OCI-LY3 (cell line): Measurements from ENCODE around the gene DRC1.

Experiments used
- H2AFZ ChIP-seq: fragments of 200-600, 300-600 bp; shearing (Covaris generic); 2 replicates; pipeline ENCODE4 v1.6.0; 2014; ENCODE audit warnings: antibody characterized with exemption, low read depth, low read length
- H3K27ac ChIP-seq: fragments of 200-600, 300-600 bp; sonication (generic); 2 replicates; pipeline ENCODE4 v1.5.1; 2014; ENCODE audit warnings: mild to moderate bottlenecking, low read length, moderate library complexity, mixed read lengths
- H3K27me3 ChIP-seq: fragments of 200-600, 300-600 bp; sonication (generic); 2 replicates; pipeline ENCODE4 v1.6.1; 2014; ENCODE audit warnings: low read depth, low read length, mixed read lengths
- H3K36me3 ChIP-seq: fragments of 200-600, 300-600 bp; sonication (generic); replicated peaks from 2 replicates; pipeline ENCODE3; 2014; ENCODE audit warnings: low read depth, low read length, mixed read lengths
- H3K4me1 ChIP-seq: fragments of 300-600, 200-600 bp; sonication (generic); 2 replicates; pipeline ENCODE4 v1.6.1; 2014; ENCODE audit warnings: low read length, mixed read lengths
- H3K4me2 ChIP-seq: fragments of 200-600, 300-600 bp; sonication (generic); 2 replicates; pipeline ENCODE4 v1.6.1; 2014; ENCODE audit warnings: low read length, mixed read lengths
- H3K4me3 ChIP-seq: fragments of 300-600, 200-600 bp; sonication (generic); 2 replicates; pipeline ENCODE4 v1.5.1; 2014; ENCODE audit warnings: antibody characterized with exemption, mild to moderate bottlenecking, low read length, moderate library complexity
- H3K79me2 ChIP-seq: fragments of 300-600, 200-600 bp; shearing (Covaris generic); 2 replicates; pipeline ENCODE4 v1.6.1; 2014; ENCODE audit warnings: mild to moderate bottlenecking, low read length, mixed read lengths
- H3K9ac ChIP-seq: fragments of 300-600, 200-600 bp; shearing (Covaris generic); 2 replicates; pipeline ENCODE4 v1.6.0; 2014; ENCODE audit warnings: mild to moderate bottlenecking, low read length, moderate library complexity
- H3K9me3 ChIP-seq: fragments of 200-600, 300-600 bp; shearing (Covaris generic); 2 replicates; pipeline ENCODE4 v1.6.1; 2014; ENCODE audit warnings: low read length, mixed read lengths; ENCODE audit not compliant: insufficient read depth
- H4K20me1 ChIP-seq: fragments of 200-600, 300-600 bp; sonication (generic); 2 replicates; pipeline ENCODE4 v1.6.1; 2016; ENCODE audit warnings: low read length, mixed read lengths; ENCODE audit not compliant: insufficient read depth
- CTCF ChIP-seq: fragments of 200-600, 300-600 bp; sonication (generic); IDR thresholded peaks from 2 replicates; pipeline ENCODE4 v1.5.1; 2014; ENCODE audit warnings: antibody characterized with exemption, low read length, low read depth
- EZH2phosphoT487 ChIP-seq: fragments of 200-600 bp; shearing (Covaris generic); IDR thresholded peaks from 2 replicates; pipeline ENCODE4 v1.6.1; 2018; ENCODE audit warnings: antibody characterized with exemption, mixed run types, low read depth

The DRC1 gene

GRCh38 chr2:26432363-26432762, 30.6 kb downstream of the DRC1 start:
- H3K79me2 ChIP-seq, result no peaks in the 10 kb centered on the region
- H3K4me3 ChIP-seq, result no peak overlapping the region
- H2AFZ ChIP-seq, result no peak overlapping the region
- no peaks in the 10 kb centered on the region for H3K9me3 ChIP-seq
- H3K4me2 ChIP-seq, result no peak overlapping the region
- H3K9ac ChIP-seq, result no peak overlapping the region
- TF ChIP-seq CTCF (no peak), EZH2phosphoT487 (no peak)
- H3K27ac ChIP-seq, result no peak overlapping the region
- no peaks in the 10 kb centered on the region for H3K36me3 ChIP-seq
- no peaks in the 10 kb centered on the region for H3K4me1 ChIP-seq
- H3K27me3 ChIP-seq, result peaks cover 7% of the 10 kb centered on the region; the same call in 1 of the 2 replicates
- no peaks in the 10 kb centered on the region for H4K20me1 ChIP-seq

GRCh38 chr2:26432859-26433258, 31.1 kb downstream of the DRC1 start:
- Histone ChIP-seq H3K79me2 (no peaks in the 10 kb centered on the region), H3K9me3 (no peaks in the 10 kb centered on the region), H3K9ac (no peak overlapping the region), H3K27ac (no peak overlapping the region), H3K4me3 (no peak overlapping the region), H3K4me1 (no peaks in the 10 kb centered on the region), H3K36me3 (no peaks in the 10 kb centered on the region), H4K20me1 (no peaks in the 10 kb centered on the region), H2AFZ (no peak overlapping the region), H3K27me3 (peaks cover 7% of the 10 kb centered on the region; the same call in 1 of the 2 replicates), H3K4me2 (no peak overlapping the region)
- TF ChIP-seq CTCF (no peak), EZH2phosphoT487 (no peak)

- Histone ChIP-seq H3K9me3 (no peaks in the 10 kb centered on the region), H2AFZ (no peak overlapping the region)
Observed at GRCh38 chr2:26435106-26435505, 33.4 kb downstream of the DRC1 start.

GRCh38 chr2:26438526-26438925, 36.8 kb downstream of the DRC1 start:
- Histone ChIP-seq H3K27ac (no peak overlapping the region), H3K4me3 (no peak overlapping the region), H3K4me2 (no peak overlapping the region), H4K20me1 (no peaks in the 10 kb centered on the region), H2AFZ (no peak overlapping the region), H3K27me3 (0 out of 2 replicates have a peak, but pooled peaks cover 4% of the 10 kb centered on the region), H3K9me3 (no peaks in the 10 kb centered on the region), H3K4me1 (no peaks in the 10 kb centered on the region), H3K79me2 (no peaks in the 10 kb centered on the region), H3K9ac (no peak overlapping the region), H3K36me3 (no peaks in the 10 kb centered on the region)
- TF ChIP-seq CTCF, result no peak
- TF ChIP-seq EZH2phosphoT487, result no peak

More at GRCh38 chr2:26435106-26435505, 33.4 kb downstream of the DRC1 start:
- H3K4me3 ChIP-seq, result no peak overlapping the region
- H3K9ac ChIP-seq, result no peak overlapping the region
- no peaks in the 10 kb centered on the region for H3K4me1 ChIP-seq
- H4K20me1 ChIP-seq, result no peaks in the 10 kb centered on the region
- peaks cover 9% of the 10 kb centered on the region; the same call in 1 of the 2 replicates for H3K27me3 ChIP-seq
- no peaks in the 10 kb centered on the region for H3K36me3 ChIP-seq
- no peak overlapping the region for H3K4me2 ChIP-seq
- no peak overlapping the region for H3K27ac ChIP-seq
- H3K79me2 ChIP-seq, result no peaks in the 10 kb centered on the region
- TF ChIP-seq EZH2phosphoT487 (no peak), CTCF (no peak)
